ENCODE measurements around the gene ATP8A2. TPM values are rescaled to one million over a fixed set of nuclear protein-coding genes. Genes with fewer than 3 reads are reported as not detected.
A peak's percentile ranks its signal among the peaks of the same experiment; 100 is the strongest.
"Not testable (repeated sequence)": the region's sequence is repeated elsewhere in the genome, so short reads cannot be mapped to it uniquely, and the experiment has no call there.

ATP8A2 gene
- total RNA-seq, 2 donors from 2014 or later: 0.18 to 0.24 TPM

GRCh38 chr13:25806264-25806974 is 434.6 kb downstream of the ATP8A2 start:
- intact Hi-C loops (cut with DNase I): no loop called here
- ATAC-seq (no peak), DNase-seq (no peak)

- ATAC-seq: no peak
- intact Hi-C loops (cut with DNase I): no loop called here
- no peak for DNase-seq
Observed at GRCh38 chr13:25807562-25807961, 435.8 kb downstream of the ATP8A2 start.

GRCh38 chr13:25811506-25811905 is 439.7 kb downstream of the ATP8A2 start:
- ATAC-seq (no peak), DNase-seq (no peak)
- intact Hi-C loops (cut with DNase I): no loop called here

- ATAC-seq: no peak
- intact Hi-C loops (cut with DNase I): no loop called here
Observed at GRCh38 chr13:25816239-25816638, 444.5 kb downstream of the ATP8A2 start.

GRCh38 chr13:25819856-25820530 is 448.2 kb downstream of the ATP8A2 start:
- DNase-seq (no peak), ATAC-seq (peak; percentile 27 to 47)
- intact Hi-C loops (cut with DNase I): no loop called here

More at GRCh38 chr13:25816239-25816638, 444.5 kb downstream of the ATP8A2 start:
- no peak for DNase-seq

- no peak for ATAC-seq
- intact Hi-C loops (cut with DNase I): no loop called here
Observed at GRCh38 chr13:25821776-25822175, 450.0 kb downstream of the ATP8A2 start.

GRCh38 chr13:25827221-25827620 is 455.4 kb downstream of the ATP8A2 start:
- DNase-seq; ATAC-seq; intact Hi-C loops (cut with DNase I): not testable (repeated sequence)

More at GRCh38 chr13:25821776-25822175, 450.0 kb downstream of the ATP8A2 start:
- DNase-seq: no peak

- ATAC-seq: peak in 1 of 2 donors; percentile 62
- no peak for DNase-seq
- intact Hi-C loops (cut with DNase I): no loop called here
Observed at GRCh38 chr13:25827831-25828465, 456.2 kb downstream of the ATP8A2 start.

- no peak for ATAC-seq
- intact Hi-C loops (cut with DNase I): no loop called here
- no peak for DNase-seq
Observed at GRCh38 chr13:25833761-25834160, 462.0 kb downstream of the ATP8A2 start.

- intact Hi-C loops (cut with DNase I): no loop called here
- no peak for DNase-seq
- ATAC-seq: no peak
Observed at GRCh38 chr13:25836574-25837336, 465.0 kb downstream of the ATP8A2 start.

- intact Hi-C loops (cut with DNase I): no loop called here
- no peak for DNase-seq
- ATAC-seq: no peak
Observed at GRCh38 chr13:25839371-25839770, 467.6 kb downstream of the ATP8A2 start.

GRCh38 chr13:25840261-25840660 is 468.5 kb downstream of the ATP8A2 start:
- no peak for ATAC-seq
- intact Hi-C loops (cut with DNase I): no loop called here
- DNase-seq: no peak

- DNase-seq (no peak), ATAC-seq (no peak)
- intact Hi-C loops (cut with DNase I): no loop called here
Observed at GRCh38 chr13:25840931-25841330, 469.2 kb downstream of the ATP8A2 start.

GRCh38 chr13:25843692-25844091 is 471.9 kb downstream of the ATP8A2 start:
- ATAC-seq: no peak
- DNase-seq: no peak
- intact Hi-C loops (cut with DNase I): no loop called here

- DNase-seq: no peak
- intact Hi-C loops (cut with DNase I): no loop called here
- ATAC-seq: no peak
Observed at GRCh38 chr13:25844559-25845434, 473.0 kb downstream of the ATP8A2 start.

- no peak for DNase-seq
- no peak for ATAC-seq
Observed at GRCh38 chr13:25846222-25846984, 474.6 kb downstream of the ATP8A2 start.

GRCh38 chr13:25847145-25847544 is 475.4 kb downstream of the ATP8A2 start:
- intact Hi-C loops (cut with DNase I): no loop called here
- ATAC-seq: no peak
- DNase-seq: no peak

More at GRCh38 chr13:25846222-25846984, 474.6 kb downstream of the ATP8A2 start:
- intact Hi-C loops (cut with DNase I): no loop called here
